Gastrocnemius medialis (tissue), 4 donors: Measurements from ENCODE around the gene RIMBP2.

Source experiments
- CTCF ChIP-seq, 5 experiments: fragments of 450-650 bp in 3 of 5; fragments of 200-600 bp in 2 of 5; sonication (generic) in 2 of 5; IDR thresholded peaks in 4 of 5; conservative IDR thresholded peaks in 1 of 5; 1 replicate in 4 of 5; 2 replicates in 1 of 5; pipeline ENCODE4 v1.5.1; 2016 to 2019; ENCODE audit warnings: antibody characterized with exemption in 5 of 5, mild to moderate bottlenecking in 3 of 5, moderate library complexity in 3 of 5
- POLR2A ChIP-seq, 2 donors: fragments of 450-650 bp; IDR thresholded peaks; one replicate each; pipeline ENCODE4 v1.6.1; 2017; ENCODE audit warnings: antibody characterized with exemption in 2 of 2, mild to moderate bottlenecking in 2 of 2, moderate library complexity in 2 of 2

DNA sequence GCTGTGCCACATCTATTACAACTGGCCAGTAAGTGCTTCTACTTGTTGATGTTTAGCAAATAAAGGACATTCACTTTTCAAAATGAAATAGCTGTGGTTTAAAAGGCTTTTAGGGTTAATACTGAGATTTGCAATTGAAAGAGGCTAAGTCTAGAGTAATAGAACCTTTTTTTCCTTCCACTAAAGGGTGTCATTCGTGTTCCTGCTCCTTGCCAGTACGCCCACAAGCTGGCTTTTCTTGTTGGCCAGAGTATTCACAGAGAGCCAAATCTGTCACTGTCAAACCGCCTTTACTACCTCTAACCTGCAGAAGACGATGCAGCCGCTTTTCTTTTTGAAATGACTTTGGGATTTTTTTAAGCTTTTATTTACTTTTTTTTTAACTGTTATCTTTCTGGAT lies 344.8 kb downstream of the RIMBP2 start:
- TF ChIP-seq POLR2A (IDR thresholded peaks at IDR 0.05) = no peak
- no peak for TF ChIP-seq CTCF (IDR thresholded peaks at IDR 0.05 in 4 of 5, conservative IDR thresholded peaks at IDR 0.05 in 1 of 5)
